ENCODE results near the gene GNRH2.
"Not testable (repeated sequence)": the region's sequence is repeated elsewhere in the genome, so short reads cannot be mapped to it uniquely, and the experiment has no call there.

GNRH2 gene, protein sequence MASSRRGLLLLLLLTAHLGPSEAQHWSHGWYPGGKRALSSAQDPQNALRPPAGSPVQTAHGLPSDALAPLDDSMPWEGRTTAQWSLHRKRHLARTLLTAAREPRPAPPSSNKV

DNA sequence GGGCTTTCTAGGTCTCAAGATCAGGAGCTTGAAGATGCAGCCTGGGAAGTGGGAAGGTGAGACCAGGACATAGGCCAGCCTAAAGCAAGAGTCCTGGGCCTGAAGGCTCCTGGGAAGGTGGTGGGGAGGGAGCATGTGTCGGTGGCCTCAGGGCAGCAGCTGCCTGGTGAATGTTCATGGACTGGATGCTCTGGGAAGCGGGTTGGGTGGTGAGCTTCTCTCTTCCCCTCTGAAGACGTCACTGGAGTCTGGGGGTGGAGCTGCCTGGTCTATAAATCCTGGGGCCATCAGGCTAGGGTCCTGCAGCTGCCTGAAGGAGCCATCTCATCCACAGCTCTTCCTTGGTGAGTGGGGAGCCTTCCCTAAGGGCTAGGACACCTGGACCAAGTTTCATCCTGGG is at the start of gene GNRH2:
Gene GNRH2, plus strand, starts transcription at position 301 of the 400 bp plus-strand sequence. CDS start 793 bp downstream, outside the sequence.
- DNase-seq (ENCODE audit: low read depth): no peak

DNA sequence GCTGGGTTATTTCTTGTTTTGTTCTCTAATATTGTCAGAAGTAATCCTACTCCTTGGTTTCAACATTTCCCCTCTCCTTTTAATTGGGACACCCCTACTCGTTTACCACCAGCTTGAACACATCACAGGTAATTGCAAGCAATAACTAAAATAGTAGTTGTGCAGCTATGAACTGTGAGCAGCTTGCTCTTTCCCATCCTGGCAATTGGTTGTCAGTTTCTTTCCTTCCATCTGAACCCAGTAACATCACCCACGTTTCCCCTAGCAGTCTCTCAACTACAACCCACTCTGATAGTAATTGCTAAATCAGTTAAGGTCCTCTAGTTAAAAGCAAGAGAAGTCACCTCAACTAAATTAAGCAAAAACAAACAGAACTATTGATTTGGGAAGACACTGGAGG is 47.6 kb upstream of the GNRH2 start:
- no peak for DNase-seq (ENCODE audit: low read depth)

- no peak for DNase-seq (ENCODE audit: low read depth)
Measured at GRCh38 chr20:2998728-2999127, 44.7 kb upstream of the GNRH2 start.

DNA sequence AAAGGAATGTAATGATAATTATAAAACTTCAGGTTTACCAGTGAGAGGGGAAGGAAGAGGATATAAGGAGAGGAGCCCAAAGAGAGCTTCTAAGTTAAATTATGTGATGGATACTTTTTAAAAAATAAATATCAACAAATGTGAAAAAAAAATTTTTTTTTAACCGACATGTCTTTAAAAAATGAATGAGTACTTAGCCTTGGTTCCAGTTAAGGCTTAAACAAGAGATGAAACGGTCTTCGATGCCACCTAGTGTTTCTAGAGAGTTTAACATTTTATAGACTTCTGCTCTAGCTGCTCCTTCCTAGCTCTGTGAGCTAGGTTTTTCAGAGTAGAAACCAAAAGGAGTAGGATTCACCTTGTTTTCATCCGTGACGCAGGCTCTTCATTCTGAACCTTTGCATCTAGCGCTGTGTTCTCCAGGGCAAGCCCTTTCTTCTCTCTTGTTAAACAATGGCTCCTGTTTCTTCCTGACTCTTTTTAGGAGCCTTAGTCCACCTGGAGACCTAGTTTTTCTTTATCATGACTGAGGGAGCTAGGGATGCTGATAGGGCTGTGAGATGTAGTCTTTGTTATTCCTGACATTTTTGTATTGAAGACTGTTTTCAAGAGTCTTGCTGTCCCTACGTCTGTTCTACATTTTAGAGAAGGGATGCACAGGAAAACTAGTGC is 42.4 kb upstream of the GNRH2 start:
- no peak for DNase-seq (ENCODE audit: low read depth)

- DNase-seq (ENCODE audit: low read depth): no peak
Measured at GRCh38 chr20:3003416-3003815, 40.0 kb upstream of the GNRH2 start.

DNA sequence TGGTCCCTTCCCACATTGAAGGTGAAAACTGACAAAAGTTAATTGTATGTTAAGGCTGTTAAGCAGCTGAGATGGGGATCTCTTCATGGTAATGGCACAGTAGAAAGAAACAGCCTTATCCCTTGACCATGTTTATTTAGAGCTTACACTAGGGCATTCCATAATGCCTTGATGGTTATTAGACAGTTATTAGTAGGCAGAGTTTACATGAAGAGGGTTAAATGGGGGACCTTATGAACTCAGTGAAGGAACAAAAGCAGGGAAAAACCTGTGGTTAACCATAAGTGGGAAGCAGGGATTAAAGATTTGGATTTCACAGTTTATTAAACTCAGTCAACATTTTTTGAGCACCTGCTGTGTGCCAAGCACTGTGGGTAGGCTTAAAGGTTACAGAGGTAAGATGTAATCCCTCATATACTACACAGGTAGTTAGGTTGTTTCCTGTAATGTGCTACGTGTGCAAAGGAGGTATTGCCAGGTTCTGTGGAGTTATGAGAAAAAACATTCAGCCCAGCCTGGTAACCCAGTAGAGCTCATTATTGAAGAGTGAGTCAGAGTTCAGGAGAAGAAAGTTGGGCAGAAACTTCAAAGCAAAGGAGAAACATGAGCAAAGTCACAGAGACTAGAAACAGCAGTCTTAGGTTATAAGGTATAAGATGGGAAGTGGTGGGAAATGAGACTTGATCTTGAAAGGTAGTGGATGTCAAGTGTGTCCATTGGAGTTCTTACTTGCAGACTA is 32.3 kb upstream of the GNRH2 start:
- DNase-seq (ENCODE audit: low read depth): no peak

- no peak for DNase-seq (ENCODE audit: low read depth)
Measured at GRCh38 chr20:3011752-3012151, 31.7 kb upstream of the GNRH2 start.

DNA sequence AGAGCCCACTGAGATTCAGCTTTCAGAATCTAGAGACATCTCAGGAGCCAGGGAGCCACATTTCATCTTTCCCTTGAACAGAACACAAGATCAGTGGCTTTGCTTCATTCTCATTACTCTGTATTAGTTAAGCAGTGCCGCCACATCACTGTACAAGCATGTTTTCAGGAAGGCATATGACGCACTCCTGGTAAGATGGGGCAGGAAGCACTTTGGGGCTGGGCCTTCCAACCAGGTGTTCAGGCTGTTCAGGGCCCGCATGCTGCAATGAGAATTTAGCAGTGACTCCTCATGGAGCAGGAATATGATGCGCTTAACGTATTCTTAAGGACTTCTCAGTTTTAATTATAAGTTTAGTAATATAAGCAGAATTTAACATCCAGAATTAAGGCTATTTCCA is 29.7 kb upstream of the GNRH2 start:
- DNase-seq (ENCODE audit: low read depth): no peak

DNA sequence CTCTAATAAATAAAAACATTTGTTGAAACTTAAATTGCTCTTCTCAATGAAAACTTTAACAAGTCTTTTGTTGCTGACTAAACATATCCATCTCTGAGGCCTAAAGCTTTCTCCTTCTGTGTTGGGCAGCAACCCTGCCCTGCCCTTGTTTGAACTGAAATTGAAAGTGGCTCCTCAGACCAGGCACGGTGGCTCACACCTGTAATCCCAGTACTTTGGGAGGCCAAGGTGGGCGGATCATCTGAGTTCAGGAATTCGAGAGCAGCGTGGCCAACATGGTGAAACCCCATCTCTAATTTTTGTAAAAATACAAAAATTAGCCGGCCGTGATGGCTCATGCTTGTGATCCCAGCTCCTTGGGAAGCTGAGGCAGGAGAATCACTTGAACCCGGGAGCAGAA is 29.2 kb upstream of the GNRH2 start:
- DNase-seq (ENCODE audit: low read depth): no peak

DNA sequence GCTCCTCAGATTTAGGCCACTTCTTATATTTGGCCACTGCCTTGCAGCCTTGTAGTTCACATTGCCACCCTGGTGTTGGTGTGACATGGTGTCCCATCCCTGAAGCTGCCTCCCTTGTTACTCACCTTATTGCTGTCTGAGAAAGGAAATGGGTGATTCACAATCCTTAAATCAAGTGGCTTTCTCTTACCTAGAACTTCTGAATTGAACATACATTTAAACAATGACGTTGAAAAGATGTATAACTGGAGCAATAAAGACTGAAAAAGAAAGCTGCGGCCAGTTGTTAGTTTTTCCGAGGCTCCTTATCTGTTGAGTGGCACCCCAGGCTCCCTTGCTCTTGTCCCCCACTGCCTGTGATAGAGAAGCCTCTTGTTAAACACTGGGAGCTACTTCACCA is 28.8 kb upstream of the GNRH2 start:
- DNase-seq (ENCODE audit: low read depth): no peak

DNA sequence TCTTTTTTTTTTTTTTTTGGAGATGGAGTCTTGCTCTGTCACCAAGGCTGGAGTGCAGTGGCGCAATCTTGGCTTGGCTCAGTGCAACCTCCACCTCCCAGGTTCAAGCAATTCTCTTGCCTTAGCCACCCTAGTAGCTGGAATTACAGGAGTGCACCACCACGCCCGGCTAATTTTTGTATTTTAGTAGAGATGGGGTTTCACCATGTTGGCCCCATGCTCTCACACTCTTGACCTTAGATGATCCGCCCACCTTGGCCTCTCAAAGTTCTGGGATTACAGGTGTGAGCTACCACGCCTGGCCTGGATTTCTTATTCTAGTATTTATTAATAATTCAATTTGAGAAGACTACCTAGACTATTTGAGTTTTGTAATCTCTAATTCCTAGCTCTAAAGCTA is 28.1 kb upstream of the GNRH2 start:
- DNase-seq (ENCODE audit: low read depth): not testable (repeated sequence)

- DNase-seq (ENCODE audit: low read depth): no peak
Measured at GRCh38 chr20:3021327-3021726, 22.1 kb upstream of the GNRH2 start.

- no peak for DNase-seq (ENCODE audit: low read depth)
Measured at GRCh38 chr20:3021777-3022176, 21.6 kb upstream of the GNRH2 start.

DNA sequence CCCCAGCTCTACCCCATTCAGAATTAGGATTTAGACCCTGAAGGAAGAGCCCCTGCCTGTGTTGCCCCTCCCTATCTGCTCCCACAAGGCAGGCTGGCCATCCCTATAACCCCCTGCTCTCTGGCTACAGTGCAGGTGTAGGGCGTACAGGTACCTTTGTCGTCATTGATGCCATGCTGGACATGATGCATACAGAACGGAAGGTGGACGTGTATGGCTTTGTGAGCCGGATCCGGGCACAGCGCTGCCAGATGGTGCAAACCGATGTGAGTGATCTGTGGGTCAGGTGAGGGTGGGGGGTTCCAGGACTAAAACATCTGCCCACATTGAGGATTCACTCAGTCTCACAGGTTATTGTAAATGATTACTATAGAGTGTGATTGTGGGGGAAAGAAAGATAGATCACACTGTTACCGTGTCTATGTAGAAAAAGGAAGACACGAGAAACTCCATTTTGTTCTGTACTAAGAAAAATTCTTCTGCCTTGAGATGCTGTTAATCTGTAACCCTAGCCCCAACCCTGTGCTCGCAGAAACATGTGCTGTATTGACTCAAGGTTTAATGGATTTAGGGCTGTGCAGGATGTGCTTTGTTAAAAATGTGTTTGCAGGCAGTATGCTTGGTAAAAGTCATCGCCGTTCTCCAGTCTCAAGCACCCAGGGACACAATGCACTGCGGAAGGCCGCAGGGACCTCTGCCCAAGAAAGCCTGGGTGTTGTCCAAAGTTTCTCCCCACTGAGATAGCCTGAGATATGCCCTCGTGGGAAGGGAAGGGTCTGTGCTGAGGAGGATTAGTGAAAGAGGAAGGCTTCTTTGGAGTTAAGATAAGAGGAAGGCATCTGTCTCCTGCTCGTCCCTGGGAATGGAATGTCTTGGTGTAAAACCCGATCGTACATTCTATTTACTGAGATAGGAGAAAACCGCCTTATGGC is 20.6 kb upstream of the GNRH2 start:
- DNase-seq (ENCODE audit: low read depth): not testable (repeated sequence)

GRCh38 chr20:3027987-3028386 is 15.4 kb upstream of the GNRH2 start:
- DNase-seq (ENCODE audit: low read depth): no peak

- no peak for DNase-seq (ENCODE audit: low read depth)
Measured at GRCh38 chr20:3031524-3032147, 11.8 kb upstream of the GNRH2 start.

DNA sequence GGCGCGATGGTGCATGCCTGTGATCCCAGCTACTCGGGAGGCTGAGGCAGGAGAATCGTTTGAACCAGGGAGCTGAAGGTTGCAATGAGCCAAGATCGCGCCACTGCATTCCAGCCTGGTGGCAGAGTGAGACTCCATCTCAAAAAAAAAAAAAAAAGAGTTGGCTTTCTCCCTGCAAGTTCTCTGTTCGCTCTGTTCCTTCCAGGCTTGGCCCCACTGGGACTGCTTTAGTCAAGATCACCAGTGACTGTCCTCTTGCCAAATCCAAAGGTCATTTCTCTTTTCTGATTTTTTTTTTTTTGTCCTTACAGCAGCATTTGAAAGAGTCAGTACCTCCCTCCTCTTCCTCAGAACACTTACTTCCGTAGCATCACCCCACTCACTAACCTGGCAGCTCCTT is 10.8 kb upstream of the GNRH2 start:
- no peak for DNase-seq (ENCODE audit: low read depth)

GRCh38 chr20:3037654-3038053 is 5.8 kb upstream of the GNRH2 start:
- DNase-seq (ENCODE audit: low read depth): no peak

DNA sequence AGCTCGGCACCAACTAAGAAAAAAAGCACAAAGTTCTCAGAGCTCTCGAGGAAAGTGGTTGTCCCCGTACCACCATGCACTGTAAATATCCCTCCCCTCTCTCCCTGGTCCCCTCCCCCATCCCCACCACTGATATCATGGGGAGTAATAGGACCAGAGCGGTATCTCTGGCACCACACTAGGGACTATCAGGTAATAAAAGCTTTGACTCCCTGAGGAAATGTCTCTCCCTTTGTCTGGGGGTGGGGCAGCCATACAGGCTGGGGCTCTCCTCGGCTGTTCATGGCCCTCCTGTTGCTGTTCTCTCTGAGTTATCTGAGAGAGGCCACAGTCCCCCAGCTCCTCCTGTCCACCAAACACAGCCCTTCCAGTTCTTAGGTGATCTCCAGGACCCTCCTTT is 5.0 kb upstream of the GNRH2 start:
- no peak for DNase-seq (ENCODE audit: low read depth)

GRCh38 chr20:3039426-3039825 is 4.0 kb upstream of the GNRH2 start:
- no peak for DNase-seq (ENCODE audit: low read depth)

DNA sequence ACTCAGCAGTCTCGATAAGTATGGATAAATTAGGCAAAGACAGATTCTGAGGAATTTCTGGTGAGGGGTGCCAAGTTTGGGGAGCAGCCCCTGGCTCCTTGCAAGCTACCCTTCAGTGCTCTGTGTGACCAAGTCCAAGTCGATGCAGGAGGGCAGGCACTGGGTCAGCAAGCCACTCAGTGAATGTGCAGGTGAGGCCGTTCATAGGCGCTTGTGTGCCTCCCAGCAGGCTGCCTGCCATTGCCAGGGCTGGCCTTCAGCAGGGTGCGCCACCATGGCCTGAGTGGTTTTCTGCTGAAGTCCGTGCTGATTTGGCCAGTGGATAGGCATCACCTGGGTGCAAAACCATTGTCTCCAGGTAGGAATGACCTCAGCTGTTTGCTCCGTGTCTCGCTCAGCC is 3.3 kb upstream of the GNRH2 start:
- no peak for DNase-seq (ENCODE audit: low read depth)

GRCh38 chr20:3041854-3042409 is 1.5 kb upstream of the GNRH2 start:
- no peak for DNase-seq (ENCODE audit: low read depth)

Data from stimulated activated CD8-positive, alpha-beta memory T cell treated with anti-CD3 and anti-CD28 coated beads, Interleukin-15, amount 100 ng/mL, for 1 hour (primary cell).